NCI-H1436 (cell line): Measurements from ENCODE around the gene MPV17L2.

ENCODE experiments used
- DNase-seq: peaks from one replicate; lab custom pipeline; 2025; lab: John Stamatoyannopoulos, UW

MPV17L2 gene

GRCh38 chr19:18218600-18218999, 25.6 kb downstream of the MPV17L2 start:
- no peak for DNase-seq

GRCh38 chr19:18219911-18220631, 27.1 kb downstream of the MPV17L2 start:
- no peak for DNase-seq

DNA sequence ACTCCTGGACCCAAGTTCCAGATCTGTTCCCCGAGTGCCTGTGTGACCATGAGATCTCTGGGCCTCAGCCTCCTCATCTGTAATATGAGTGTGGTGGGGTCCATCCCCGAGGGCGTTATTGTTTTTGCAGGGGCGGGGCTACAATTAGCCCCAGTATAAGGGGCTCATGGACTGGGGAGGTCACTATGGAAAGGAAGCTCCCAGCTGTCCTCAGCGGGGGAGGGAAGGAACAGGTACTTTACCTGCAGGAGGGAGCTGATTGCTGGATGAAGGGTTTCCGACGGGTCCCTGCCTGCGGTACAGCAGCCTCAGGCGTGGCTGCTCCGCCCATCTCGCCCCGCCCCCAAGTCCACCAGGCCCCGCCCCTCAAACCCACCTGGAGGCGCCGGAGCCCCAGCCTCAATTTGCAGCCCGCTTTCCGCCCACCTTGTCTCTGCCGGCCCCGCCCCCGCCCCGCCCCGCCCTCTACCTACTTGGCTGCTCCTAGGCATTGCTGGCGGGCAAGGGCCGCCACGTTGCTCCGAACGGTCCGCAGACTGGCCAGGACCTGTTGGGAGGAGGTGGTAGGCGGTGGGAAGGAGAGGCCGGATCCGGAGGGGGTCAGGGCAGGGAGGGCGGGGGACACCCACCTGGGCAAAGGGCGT, 27.7 kb downstream of the MPV17L2 start:
- DNase-seq: peak; percentile 33

- no peak for DNase-seq
These were observed 29.1 kb downstream of the MPV17L2 start for GRCh38 chr19:18221815-18222725.

- peak; percentile 71 for DNase-seq
These were observed 31.0 kb downstream of the MPV17L2 start for GRCh38 chr19:18223860-18224524.

DNA sequence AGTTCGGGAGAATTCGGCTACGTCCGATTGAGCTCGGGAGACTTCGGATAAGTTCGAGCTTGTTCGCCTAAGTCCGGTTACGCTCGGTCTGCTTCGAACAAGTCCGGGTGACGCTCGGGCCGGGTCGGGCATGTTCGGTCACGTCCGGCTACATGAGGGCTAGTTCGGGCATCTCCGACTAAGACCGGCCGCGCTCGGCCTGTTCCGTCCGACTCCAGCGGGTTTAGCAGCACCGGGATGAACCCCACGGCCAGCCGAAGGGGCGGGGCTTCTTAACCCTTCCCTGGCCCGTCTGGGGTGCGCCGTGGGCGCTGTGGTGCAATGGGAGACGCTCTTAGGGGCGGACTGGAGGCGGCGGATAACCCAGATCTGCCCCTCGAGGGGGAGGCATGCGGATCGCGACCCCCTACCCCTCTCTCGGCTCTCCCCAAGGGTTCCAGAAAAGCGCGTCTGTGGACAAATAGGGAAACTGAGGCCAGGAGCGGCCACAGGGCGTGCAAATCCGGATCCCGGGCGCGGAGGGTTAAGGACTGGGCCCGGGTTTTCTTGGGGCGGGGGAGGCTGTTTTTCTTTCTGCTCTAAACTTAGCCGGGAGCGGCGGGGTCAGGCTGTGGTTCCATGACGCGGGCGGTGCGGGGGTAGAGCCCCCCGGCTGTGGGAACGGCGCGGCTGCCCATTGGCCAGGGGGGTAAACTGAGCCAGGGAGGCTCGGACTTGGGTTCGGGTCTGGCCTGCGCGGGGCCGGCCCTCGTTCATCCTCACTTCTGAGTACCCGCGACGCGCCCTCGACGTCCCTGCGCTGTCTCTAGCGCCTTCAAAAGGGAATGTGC, 31.7 kb downstream of the MPV17L2 start:
- peak; percentile 98 for DNase-seq

DNA sequence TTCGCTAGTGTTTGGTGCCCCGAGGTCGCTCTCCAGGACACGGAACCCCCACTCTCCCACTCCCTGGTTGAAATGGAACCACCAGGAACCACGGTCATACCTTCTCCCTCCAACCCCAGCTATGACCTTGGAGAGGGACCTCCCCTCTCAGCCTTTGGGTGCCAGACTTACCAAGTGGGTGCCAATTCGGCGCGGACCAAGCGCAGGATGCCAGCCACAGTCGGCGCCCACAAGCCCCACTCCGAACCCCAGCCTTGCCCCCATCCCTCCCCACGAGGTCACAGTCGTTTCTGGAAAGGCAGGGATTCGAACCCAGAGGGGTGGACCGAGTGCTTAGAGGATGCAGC, 32.3 kb downstream of the MPV17L2 start:
- DNase-seq: no peak

DNA sequence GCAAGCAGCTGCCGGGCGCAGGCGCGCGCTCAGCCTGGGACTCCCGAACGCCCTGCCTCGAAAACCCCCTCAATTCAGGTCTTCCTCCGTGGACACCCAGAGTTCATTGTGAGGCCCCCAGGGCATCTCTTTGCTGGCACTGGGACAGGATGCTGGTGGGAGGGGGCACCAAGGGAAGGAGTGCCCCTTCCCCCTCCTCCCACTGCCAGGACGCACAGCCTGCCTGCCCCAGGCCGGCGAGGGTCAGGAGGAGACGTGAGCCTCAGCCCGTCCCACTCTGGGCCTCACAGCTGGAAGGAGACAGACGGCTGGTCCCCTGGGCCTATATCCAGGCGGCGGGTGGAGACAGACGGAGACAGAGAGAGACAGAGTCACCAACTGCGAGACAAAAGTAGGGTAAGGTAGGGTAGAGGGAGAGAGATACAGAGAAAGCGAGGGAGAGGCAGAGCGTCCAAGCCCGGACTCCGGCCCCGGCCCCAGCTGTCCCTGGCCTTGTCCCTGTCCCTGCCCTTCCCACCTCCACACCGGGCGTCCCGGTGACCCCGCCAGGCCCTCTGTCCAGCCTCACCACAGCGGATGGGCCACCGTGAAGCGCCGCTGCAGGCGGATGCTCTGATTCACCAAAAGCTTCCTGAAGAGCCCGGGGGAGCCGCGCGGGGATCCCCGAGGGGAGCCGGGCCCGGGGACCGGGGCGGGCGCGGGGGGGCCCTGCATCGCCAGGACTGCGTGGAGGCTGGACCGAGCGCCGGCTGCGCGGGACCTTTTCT, 32.9 kb downstream of the MPV17L2 start, which contains the start of gene PDE4C:
Gene PDE4C, minus strand, starts transcription at position 737 of the 767 bp plus-strand sequence. Its CDS starts 23 bp downstream, at position 714.
- no peak for DNase-seq

GRCh38 chr19:18226956-18227780, 34.1 kb downstream of the MPV17L2 start:
- no peak for DNase-seq

GRCh38 chr19:18227781-18228271, 34.8 kb downstream of the MPV17L2 start:
- DNase-seq: no peak

DNA sequence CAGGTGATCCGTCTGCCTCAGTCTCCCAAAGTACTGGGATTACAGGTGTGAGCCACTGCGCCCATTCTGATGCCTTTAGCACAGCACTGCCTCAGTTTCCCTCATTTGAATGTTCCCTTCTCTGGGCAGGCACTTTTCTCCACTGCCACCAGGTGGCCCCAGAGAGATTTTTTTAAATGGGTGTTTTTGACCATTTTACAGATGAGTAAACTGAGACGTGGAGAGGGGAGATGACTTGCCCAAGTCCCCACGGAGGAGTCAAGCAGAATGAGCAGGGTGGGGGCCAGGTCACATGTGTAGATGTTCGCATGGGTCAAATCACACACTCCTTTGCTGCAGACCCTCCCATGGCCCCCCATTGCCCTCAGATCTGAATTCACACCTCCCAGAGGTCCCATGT, 36.5 kb downstream of the MPV17L2 start:
- DNase-seq: no peak

- no peak for DNase-seq
These were observed 36.9 kb downstream of the MPV17L2 start for GRCh38 chr19:18229915-18230314.

GRCh38 chr19:18230941-18231734, 38.1 kb downstream of the MPV17L2 start:
- no peak for DNase-seq

DNA sequence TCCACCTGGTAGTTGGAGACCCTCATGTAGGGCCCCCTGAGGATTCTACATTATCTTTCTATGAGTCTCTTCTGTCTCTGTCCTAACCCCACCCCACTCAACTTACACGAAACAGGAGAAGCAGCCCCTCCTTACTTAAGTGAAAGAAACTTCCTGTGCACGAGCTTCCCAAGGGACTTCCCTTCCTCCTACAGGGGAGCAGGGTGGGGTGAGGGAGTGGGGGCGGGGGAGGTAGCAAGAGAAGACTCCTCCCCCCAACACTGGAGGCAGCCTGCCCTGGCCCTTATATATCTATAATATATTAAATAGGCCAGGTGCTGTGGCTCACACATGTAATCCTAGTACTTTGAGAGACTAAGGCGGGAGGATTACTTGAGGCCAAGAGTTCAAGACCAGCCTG, 38.8 kb downstream of the MPV17L2 start:
- peak; percentile 85 for DNase-seq

- peak; percentile 28 for DNase-seq
These were observed 39.7 kb downstream of the MPV17L2 start for GRCh38 chr19:18232540-18233223.

DNA sequence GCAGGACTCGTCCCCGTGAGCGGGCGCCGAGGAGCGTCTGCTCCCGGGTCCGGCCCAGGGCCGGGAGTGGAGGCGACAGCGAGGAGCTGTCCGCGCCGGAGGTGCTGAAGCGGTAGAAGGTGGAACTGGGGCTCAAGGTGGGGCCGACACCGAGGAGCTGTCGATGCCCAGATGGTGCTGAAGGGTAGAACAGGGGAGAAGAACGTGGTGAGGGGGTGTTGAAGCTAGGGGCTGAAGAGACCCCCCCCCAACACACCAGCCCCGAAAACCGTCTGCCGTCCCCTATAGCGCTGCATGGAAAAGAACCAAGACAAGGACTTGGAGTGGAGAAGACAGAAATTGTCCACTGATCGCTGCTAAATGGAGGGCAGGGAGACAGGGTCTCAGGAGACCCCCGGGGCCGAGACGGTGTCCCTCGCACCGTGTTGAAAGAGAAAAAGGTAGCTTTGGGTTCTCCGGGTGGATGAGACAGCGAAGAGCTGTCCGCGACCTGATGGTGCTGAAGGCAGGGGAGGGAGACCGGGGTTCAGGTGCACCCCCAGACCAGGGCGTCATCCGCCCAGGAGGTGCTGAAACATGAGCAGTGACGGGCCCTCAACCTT, 40.3 kb downstream of the MPV17L2 start:
- DNase-seq: no peak

- no peak for DNase-seq
These were observed 41.2 kb downstream of the MPV17L2 start for GRCh38 chr19:18234194-18234593.
